HG02970 (cell line): ENCODE results near the gene PKP3.
"Not testable (repeated sequence)": the region's sequence is repeated elsewhere in the genome, so short reads cannot be mapped to it uniquely, and the experiment has no call there.

Source experiments
- ATAC-seq: cut with Tn5 transposase; IDR thresholded peaks from one replicate; pipeline ENCODE4 v1.9.1; 2021; ENCODE audit warnings: mild to moderate bottlenecking, moderate library complexity, moderate number of reproducible peaks; ENCODE audit not compliant: unreplicated experiment, low FRiP score

Gene PKP3

GRCh38 chr11:362642-363442 lies 31.2 kb upstream of the PKP3 start:
- no peak for ATAC-seq

- ATAC-seq = not testable (repeated sequence)
These were observed 30.6 kb upstream of the PKP3 start for GRCh38 chr11:363443-363805.

GRCh38 chr11:363948-364761 lies 29.9 kb upstream of the PKP3 start:
- ATAC-seq = no peak

GRCh38 chr11:364991-365725 lies 28.9 kb upstream of the PKP3 start:
- no peak for ATAC-seq

GRCh38 chr11:365831-366230 lies 28.2 kb upstream of the PKP3 start:
- no peak for ATAC-seq

GRCh38 chr11:367956-368413 lies 26.0 kb upstream of the PKP3 start:
- ATAC-seq = no peak

- ATAC-seq = no peak
These were observed 25.3 kb upstream of the PKP3 start for GRCh38 chr11:368414-369335.

- no peak for ATAC-seq
These were observed 24.5 kb upstream of the PKP3 start, which contains the start of gene B4GALNT4 for GRCh38 chr11:369336-370018. B4GALNT4 (plus strand) TSS chr11:369499; CDS start chr11:369804, 305 bp downstream.

GRCh38 chr11:370070-370941 lies 23.7 kb upstream of the PKP3 start:
- ATAC-seq = no peak

- ATAC-seq = no peak
These were observed 23.0 kb upstream of the PKP3 start for GRCh38 chr11:371051-371450.

GRCh38 chr11:371716-372590 lies 22.1 kb upstream of the PKP3 start:
- no peak for ATAC-seq

- ATAC-seq = no peak
These were observed 20.9 kb upstream of the PKP3 start for GRCh38 chr11:372809-373715.

- ATAC-seq = no peak
These were observed 20.1 kb upstream of the PKP3 start for GRCh38 chr11:373716-374551.

GRCh38 chr11:375065-376025 lies 18.7 kb upstream of the PKP3 start:
- ATAC-seq = no peak
